CD4-positive, alpha-beta T cell treated with Interleukin-12 subunit alpha and Interleukin-12 subunit beta, for 1 hour (primary cell): ENCODE data around the gene MAX.

ENCODE experiments used
- DNase-seq: peaks from one replicate; pipeline ENCODE4 v3.0.0-alpha.2; 2020

Gene MAX

GRCh38 chr14:65072256-65072655, 30.1 kb downstream of the MAX start:
- DNase-seq, result no peak

- DNase-seq, result no peak
These were observed 30.8 kb downstream of the MAX start for GRCh38 chr14:65071544-65071943.

GRCh38 chr14:65070471-65070976, 31.8 kb downstream of the MAX start:
- DNase-seq, result no peak

GRCh38 chr14:65069874-65070413, 32.4 kb downstream of the MAX start:
- no peak for DNase-seq

GRCh38 chr14:65065719-65066118, 36.6 kb downstream of the MAX start:
- no peak for DNase-seq

GRCh38 chr14:65062096-65063075, 39.9 kb downstream of the MAX start:
- DNase-seq, result no peak

- no peak for DNase-seq
These were observed 44.6 kb downstream of the MAX start for GRCh38 chr14:65057695-65058094.

- no peak for DNase-seq
These were observed 47.7 kb downstream of the MAX start for GRCh38 chr14:65054471-65055085.

- DNase-seq, result no peak
These were observed 48.9 kb downstream of the MAX start for GRCh38 chr14:65053466-65053865.

- DNase-seq, result no peak
These were observed 49.5 kb downstream of the MAX start for GRCh38 chr14:65052832-65053231.

- no peak for DNase-seq
These were observed 56.6 kb downstream of the MAX start for GRCh38 chr14:65045709-65046108.

GRCh38 chr14:65045006-65045405, 57.3 kb downstream of the MAX start:
- DNase-seq, result no peak

- no peak for DNase-seq
These were observed 57.7 kb downstream of the MAX start for GRCh38 chr14:65044596-65044959.

GRCh38 chr14:65043893-65044595, 58.3 kb downstream of the MAX start:
- DNase-seq, result no peak

GRCh38 chr14:65042731-65043372, 59.5 kb downstream of the MAX start:
- no peak for DNase-seq

- no peak for DNase-seq
These were observed 60.0 kb downstream of the MAX start for GRCh38 chr14:65042296-65042695.

GRCh38 chr14:65041434-65041915, 60.8 kb downstream of the MAX start:
- DNase-seq, result no peak

- DNase-seq, result no peak
These were observed 61.5 kb downstream of the MAX start for GRCh38 chr14:65040666-65041433.

- DNase-seq, result no peak
These were observed 63.4 kb downstream of the MAX start for GRCh38 chr14:65038966-65039365.

- DNase-seq, result no peak
These were observed 67.3 kb downstream of the MAX start for GRCh38 chr14:65035049-65035448.

- DNase-seq, result no peak
These were observed 68.3 kb downstream of the MAX start for GRCh38 chr14:65034021-65034420.

GRCh38 chr14:65033181-65033580, 69.1 kb downstream of the MAX start:
- no peak for DNase-seq
